Measurements from ENCODE around the gene GLB1L2.

Gene GLB1L2

GRCh38 chr11:134338068-134338467 lies 6.3 kb downstream of the GLB1L2 start:
- no peak overlapping the region for H3K4me3 ChIP-seq (ENCODE audit: low read depth, low read length)
- TF ChIP-seq MYC (IDR thresholded peaks at IDR 0.05; ENCODE audit: low read depth, low read length), result no peak
- no peak for TF ChIP-seq POLR2A (IDR thresholded peaks at IDR 0.05; ENCODE audit: extremely low read depth, insufficient read length)
- TF ChIP-seq CTCF (IDR thresholded peaks at IDR 0.05; ENCODE audit: low read depth, low read length), result no peak
- no peak for TF ChIP-seq MAX (IDR thresholded peaks at IDR 0.05; ENCODE audit: low read depth, low read length)
- no peak for DNase-seq (ENCODE audit: low read depth)

- no peak overlapping the region for H3K4me3 ChIP-seq (ENCODE audit: low read depth, low read length)
- DNase-seq (ENCODE audit: low read depth), result no peak
- TF ChIP-seq CTCF (IDR thresholded peaks at IDR 0.05; ENCODE audit: low read depth, low read length) (no peak), MAX (IDR thresholded peaks at IDR 0.05; ENCODE audit: low read depth, low read length) (no peak), POLR2A (IDR thresholded peaks at IDR 0.05; ENCODE audit: extremely low read depth, insufficient read length) (no peak), MYC (IDR thresholded peaks at IDR 0.05; ENCODE audit: low read depth, low read length) (no peak)
Observed at GRCh38 chr11:134338654-134339053, 6.9 kb downstream of the GLB1L2 start.

GRCh38 chr11:134339756-134340155 lies 8.0 kb downstream of the GLB1L2 start:
- no peak for TF ChIP-seq MYC (IDR thresholded peaks at IDR 0.05; ENCODE audit: low read depth, low read length)
- TF ChIP-seq CTCF (IDR thresholded peaks at IDR 0.05; ENCODE audit: low read depth, low read length), result no peak
- no peak for TF ChIP-seq MAX (IDR thresholded peaks at IDR 0.05; ENCODE audit: low read depth, low read length)
- TF ChIP-seq POLR2A (IDR thresholded peaks at IDR 0.05; ENCODE audit: extremely low read depth, insufficient read length), result no peak
- DNase-seq (ENCODE audit: low read depth), result no peak

GRCh38 chr11:134340354-134340964 lies 8.7 kb downstream of the GLB1L2 start:
- no peak overlapping the region for H3K4me3 ChIP-seq (ENCODE audit: low read depth, low read length)
- DNase-seq (ENCODE audit: low read depth), result no peak

More at GRCh38 chr11:134339756-134340155, 8.0 kb downstream of the GLB1L2 start:
- H3K4me3 ChIP-seq (ENCODE audit: low read depth, low read length), result no peak overlapping the region

GRCh38 chr11:134341805-134342571 lies 10.2 kb downstream of the GLB1L2 start:
- TF ChIP-seq CTCF (IDR thresholded peaks at IDR 0.05; ENCODE audit: low read depth, low read length) (no peak), MAX (IDR thresholded peaks at IDR 0.05; ENCODE audit: low read depth, low read length) (no peak), POLR2A (IDR thresholded peaks at IDR 0.05; ENCODE audit: extremely low read depth, insufficient read length) (no peak), MYC (IDR thresholded peaks at IDR 0.05; ENCODE audit: low read depth, low read length) (no peak)
- DNase-seq (ENCODE audit: low read depth), result no peak
- H3K4me3 ChIP-seq (ENCODE audit: low read depth, low read length), result no peak overlapping the region

More at GRCh38 chr11:134340354-134340964, 8.7 kb downstream of the GLB1L2 start:
- TF ChIP-seq MYC (IDR thresholded peaks at IDR 0.05; ENCODE audit: low read depth, low read length) (no peak), POLR2A (IDR thresholded peaks at IDR 0.05; ENCODE audit: extremely low read depth, insufficient read length) (no peak), CTCF (IDR thresholded peaks at IDR 0.05; ENCODE audit: low read depth, low read length) (no peak), MAX (IDR thresholded peaks at IDR 0.05; ENCODE audit: low read depth, low read length) (no peak)

All from NB4 (cell line).